Stomach (tissue), 4 donors: Measurements from ENCODE around the gene PYM1.

ENCODE experiments used
- EP300 ChIP-seq: sonication (generic); formaldehyde crosslinking; IDR thresholded peaks from one replicate; pipeline ENCODE4 v1.6.1; 2017; ENCODE audit warnings: antibody characterized with exemption
- POLR2A ChIP-seq, 4 donors: fragments of 450-650 bp; IDR thresholded peaks; one replicate each; pipeline ENCODE4 v1.6.1; 2016; ENCODE audit warnings: antibody characterized with exemption in 4 of 4, control low read depth in 2 of 4, mild to moderate bottlenecking in 1 of 4, moderate library complexity in 1 of 4
- POLR2AphosphoS5 ChIP-seq, 3 donors: sonication (generic); formaldehyde crosslinking; IDR thresholded peaks; one replicate each; pipeline ENCODE4 v1.6.1; 2016; ENCODE audit warnings: antibody characterized with exemption in 3 of 3
- TF ChIP-seq, protein P1 (sequence below), 7 experiments: fragments of 450-650 bp in 4 of 7; fragments of 200-600 bp in 3 of 7; sonication (generic) in 3 of 7; IDR thresholded peaks; one replicate each; pipeline ENCODE4 v1.5.1; 2016 to 2019; ENCODE audit warnings: antibody characterized with exemption in 7 of 7, control low read depth in 2 of 7, mild to moderate bottlenecking in 1 of 7

DNA sequence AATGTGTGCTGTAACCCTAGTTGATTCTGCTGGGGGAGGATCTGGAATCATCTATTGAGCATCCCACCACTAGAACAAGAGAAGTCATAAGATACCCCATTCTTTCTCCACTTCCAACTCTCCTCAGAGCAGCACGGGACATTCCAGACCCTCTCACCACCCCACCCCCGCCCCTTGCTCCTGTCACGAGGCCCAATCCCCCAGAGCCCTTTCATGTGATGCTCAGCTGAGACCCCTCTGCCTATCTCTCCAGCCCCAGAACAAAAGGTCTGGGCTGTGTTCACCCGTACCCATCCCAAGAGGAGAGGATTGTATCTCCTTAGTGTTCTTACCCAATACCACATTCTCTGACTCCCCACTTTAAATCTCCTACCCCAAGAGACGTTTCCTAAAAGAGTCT lies 37.5 kb upstream of the PYM1 start:
- TF ChIP-seq, protein P1, sequence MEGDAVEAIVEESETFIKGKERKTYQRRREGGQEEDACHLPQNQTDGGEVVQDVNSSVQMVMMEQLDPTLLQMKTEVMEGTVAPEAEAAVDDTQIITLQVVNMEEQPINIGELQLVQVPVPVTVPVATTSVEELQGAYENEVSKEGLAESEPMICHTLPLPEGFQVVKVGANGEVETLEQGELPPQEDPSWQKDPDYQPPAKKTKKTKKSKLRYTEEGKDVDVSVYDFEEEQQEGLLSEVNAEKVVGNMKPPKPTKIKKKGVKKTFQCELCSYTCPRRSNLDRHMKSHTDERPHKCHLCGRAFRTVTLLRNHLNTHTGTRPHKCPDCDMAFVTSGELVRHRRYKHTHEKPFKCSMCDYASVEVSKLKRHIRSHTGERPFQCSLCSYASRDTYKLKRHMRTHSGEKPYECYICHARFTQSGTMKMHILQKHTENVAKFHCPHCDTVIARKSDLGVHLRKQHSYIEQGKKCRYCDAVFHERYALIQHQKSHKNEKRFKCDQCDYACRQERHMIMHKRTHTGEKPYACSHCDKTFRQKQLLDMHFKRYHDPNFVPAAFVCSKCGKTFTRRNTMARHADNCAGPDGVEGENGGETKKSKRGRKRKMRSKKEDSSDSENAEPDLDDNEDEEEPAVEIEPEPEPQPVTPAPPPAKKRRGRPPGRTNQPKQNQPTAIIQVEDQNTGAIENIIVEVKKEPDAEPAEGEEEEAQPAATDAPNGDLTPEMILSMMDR (IDR thresholded peaks at IDR 0.05) = no peak
- no peak for TF ChIP-seq POLR2A (IDR thresholded peaks at IDR 0.05)
- no peak for TF ChIP-seq EP300
- TF ChIP-seq POLR2AphosphoS5 (IDR thresholded peaks at IDR 0.05) = no peak
